NT2/D1 (cell line): Measurements from ENCODE around the gene OGN.
"Not testable (repeated sequence)": the region's sequence is repeated elsewhere in the genome, so short reads cannot be mapped to it uniquely, and the experiment has no call there.

ENCODE experiments used
- SUZ12 ChIP-seq: IDR thresholded peaks from 2 replicates; pipeline ENCODE4 v1.6.1; 2011; ENCODE audit not compliant: insufficient read length, insufficient read depth; ENCODE audit errors: extremely low read depth
- YY1 ChIP-seq: IDR thresholded peaks from 2 replicates; pipeline ENCODE4 v1.6.1; 2011; ENCODE audit not compliant: insufficient read length, insufficient read depth
- ZNF274 ChIP-seq: IDR thresholded peaks from 2 replicates; pipeline ENCODE4 v1.6.1; 2011; ENCODE audit warnings: mild to moderate bottlenecking, low read depth, low read length

DNA sequence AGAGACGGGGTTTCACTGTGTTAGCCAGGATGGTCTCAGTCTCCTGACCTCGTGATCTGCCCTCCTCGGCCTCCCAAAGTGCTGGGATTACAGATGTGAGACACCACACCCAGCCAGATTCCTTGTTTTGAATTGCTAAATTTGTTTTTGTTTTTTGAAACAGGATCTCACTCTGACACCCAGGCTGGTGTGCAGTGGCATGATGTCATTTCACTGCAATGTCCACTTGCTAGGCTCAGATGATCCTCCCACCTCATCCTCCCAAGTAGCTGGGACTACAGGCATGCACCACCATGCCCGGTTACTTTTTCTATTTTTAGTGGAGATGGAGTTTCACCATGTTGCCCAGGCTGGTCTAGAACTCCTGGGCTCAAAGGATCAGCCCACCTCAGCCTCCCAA lies 6.8 kb upstream of the OGN start:
- TF ChIP-seq ZNF274, YY1, SUZ12: not testable (repeated sequence)
